ENCODE data around the gene SINHCAF.
"Not testable (repeated sequence)": the region's sequence is repeated elsewhere in the genome, so short reads cannot be mapped to it uniquely, and the experiment has no call there.

Gene SINHCAF

GRCh38 chr12:31277081-31277480 lies 48.9 kb downstream of the SINHCAF start:
- no peak for FAIRE-seq
- TF ChIP-seq CTCF (IDR thresholded peaks at IDR 0.05; ENCODE audit: insufficient read depth, missing control alignments), result no peak
- no peak for DNase-seq (ENCODE audit: insufficient read length, low spot score)

DNA sequence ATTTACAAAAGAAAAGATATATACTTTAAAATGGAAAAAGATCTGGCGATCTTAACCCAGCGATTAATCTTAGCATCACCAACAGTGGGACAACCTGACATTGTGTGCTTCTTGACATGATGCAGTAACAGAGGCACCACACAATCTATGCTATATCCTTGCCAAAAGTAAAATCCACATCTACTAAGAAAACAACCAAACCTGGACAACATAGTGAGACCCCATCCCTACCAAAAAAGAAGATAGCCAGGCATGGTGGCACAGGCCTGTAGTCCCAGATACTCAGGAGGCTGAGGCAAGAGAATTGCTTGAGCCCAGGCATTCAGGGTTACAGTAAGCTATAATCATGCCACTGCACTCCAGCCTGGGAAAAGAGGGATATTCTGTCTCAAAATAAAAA lies 50.5 kb downstream of the SINHCAF start:
- no peak for DNase-seq (ENCODE audit: insufficient read length, low spot score)
- FAIRE-seq, result no peak

DNA sequence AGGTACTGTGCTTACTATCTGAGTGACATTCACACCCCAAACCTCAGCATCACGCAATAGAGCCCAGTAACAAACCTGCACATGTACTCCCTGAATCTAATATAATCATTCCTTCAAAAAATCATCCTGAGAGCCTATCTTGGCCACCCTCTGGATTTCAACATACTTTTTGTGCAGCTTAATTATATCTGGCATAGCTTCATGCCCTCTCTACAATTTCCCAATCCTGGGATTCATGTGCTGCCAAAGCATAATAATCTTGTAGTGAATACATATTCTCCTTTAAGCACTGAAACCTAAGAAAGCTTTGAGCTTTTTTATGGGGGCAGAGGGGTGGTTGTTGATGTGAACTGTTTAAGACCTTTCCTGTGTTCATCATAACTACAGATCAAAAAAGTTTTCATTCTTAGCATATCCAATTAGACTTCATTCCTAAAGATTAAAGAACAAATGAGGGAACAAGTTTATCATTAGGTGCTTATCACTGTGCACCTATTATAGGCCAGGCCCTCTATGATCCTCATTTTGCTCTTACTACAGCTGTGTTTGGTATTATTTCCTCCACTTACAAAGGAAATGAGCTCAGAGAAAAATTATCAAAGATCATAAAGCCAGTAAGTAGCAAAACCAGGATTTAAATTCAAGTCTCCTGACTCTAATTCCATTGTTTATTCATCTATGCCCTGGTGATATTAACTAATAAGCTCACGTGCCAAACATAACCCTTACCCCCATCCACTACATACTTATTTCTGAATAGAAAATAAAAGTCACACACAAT lies 51.2 kb downstream of the SINHCAF start:
- DNase-seq (ENCODE audit: insufficient read length, low spot score), result no peak
- no peak for TF ChIP-seq CTCF (IDR thresholded peaks at IDR 0.05; ENCODE audit: insufficient read depth, missing control alignments)
- no peak for FAIRE-seq

More for the DNA sequence above, 50.5 kb downstream of the SINHCAF start:
- no peak for TF ChIP-seq CTCF (IDR thresholded peaks at IDR 0.05; ENCODE audit: insufficient read depth, missing control alignments)

DNA sequence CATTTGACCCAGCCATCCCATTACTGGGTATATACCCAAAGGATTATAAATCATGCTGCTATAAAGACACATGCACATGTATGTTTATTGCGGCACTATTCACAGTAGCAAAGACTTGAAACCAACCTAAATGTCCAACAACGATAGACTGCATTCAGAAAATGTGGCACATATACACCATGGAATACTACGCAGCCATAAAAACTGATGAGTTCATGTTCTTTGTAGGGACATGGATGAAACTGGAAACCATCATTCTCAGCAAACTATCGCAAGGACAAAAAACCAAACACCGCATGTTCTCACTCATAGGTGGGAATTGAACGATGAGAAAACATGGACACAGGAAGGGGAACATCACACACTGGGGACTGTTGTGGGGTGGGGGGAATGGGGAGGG lies 52.2 kb downstream of the SINHCAF start:
- DNase-seq (ENCODE audit: insufficient read length, low spot score), result not testable (repeated sequence)

DNA sequence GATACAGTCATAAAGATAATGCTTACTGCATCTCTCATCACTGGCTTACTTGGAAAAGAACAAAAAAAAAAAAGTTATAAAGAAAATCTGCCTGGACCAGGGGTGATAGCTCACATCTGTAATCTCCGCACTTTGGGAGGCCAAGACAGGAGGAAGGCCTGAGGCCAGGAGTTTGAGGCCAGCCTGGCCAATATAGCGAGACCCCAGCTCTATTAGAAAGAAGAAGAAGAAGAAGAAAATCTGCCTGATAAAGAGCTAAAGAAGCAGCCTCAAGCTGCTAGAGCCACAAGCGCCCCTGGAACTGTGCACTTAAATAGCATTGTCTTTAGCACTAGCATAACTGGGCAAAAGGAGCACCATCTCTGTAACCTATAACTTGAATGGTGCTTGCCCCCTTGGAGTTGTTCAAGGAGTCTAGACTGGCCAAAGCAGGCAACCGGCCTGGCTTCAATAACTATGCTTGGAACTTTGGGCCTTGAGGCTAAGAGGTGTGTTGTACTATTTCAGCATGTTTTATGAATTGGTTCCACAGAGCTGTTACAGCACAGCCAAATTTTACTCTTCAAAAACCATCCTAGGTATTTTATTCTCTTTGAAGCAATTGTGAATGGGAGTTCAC lies 53.2 kb downstream of the SINHCAF start:
- no peak for TF ChIP-seq CTCF (IDR thresholded peaks at IDR 0.05; ENCODE audit: insufficient read depth, missing control alignments)
- FAIRE-seq, result no peak
- DNase-seq (ENCODE audit: insufficient read length, low spot score), result no peak

More for the DNA sequence above, 52.2 kb downstream of the SINHCAF start:
- FAIRE-seq, result not testable (repeated sequence)

DNA sequence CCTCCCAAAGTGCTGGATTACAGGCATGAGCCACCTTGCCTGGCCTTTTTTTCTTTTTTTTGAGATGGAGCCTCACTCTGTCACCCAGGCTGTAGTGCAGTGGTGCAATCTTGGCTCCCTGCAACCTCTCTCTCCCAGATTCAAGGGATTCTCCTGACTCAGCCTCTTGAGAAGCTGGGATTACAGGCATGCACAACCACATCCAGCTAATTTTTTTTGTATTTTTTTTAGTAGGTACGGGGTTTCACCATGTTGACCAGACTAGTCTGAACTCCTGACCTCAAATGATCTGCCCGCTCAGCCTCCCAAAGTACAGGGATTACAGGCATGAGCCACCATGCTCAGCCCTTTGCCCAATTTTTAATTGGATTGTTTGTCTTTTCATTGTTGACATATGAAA lies 58.0 kb downstream of the SINHCAF start:
- FAIRE-seq (no peak), DNase-seq (ENCODE audit: insufficient read length, low spot score) (no peak)
- no peak for TF ChIP-seq CTCF (IDR thresholded peaks at IDR 0.05; ENCODE audit: insufficient read depth, missing control alignments)

- DNase-seq (ENCODE audit: insufficient read length, low spot score) (no peak), FAIRE-seq (no peak)
Observed at GRCh38 chr12:31265722-31266121, 60.2 kb downstream of the SINHCAF start.

More at GRCh38 chr12:31265722-31266121, 60.2 kb downstream of the SINHCAF start:
- TF ChIP-seq CTCF (IDR thresholded peaks at IDR 0.05; ENCODE audit: insufficient read depth, missing control alignments), result no peak
